PFSK-1 (cell line): ENCODE measurements around the gene FN1.

Experiments
- FOXP2 ChIP-seq: optimal IDR thresholded peaks from 2 replicates; pipeline ENCODE3; 2011; ENCODE audit warnings: borderline replicate concordance, control low read depth, inconsistent platforms; ENCODE audit not compliant: insufficient read depth; ENCODE audit errors: extremely low read length, extremely low read depth
- POLR2AphosphoS5 ChIP-seq: IDR thresholded peaks from 2 replicates; pipeline ENCODE4 v1.6.1; 2012; ENCODE audit warnings: low read depth, mild to moderate bottlenecking, control low read depth, low read length, moderate library complexity
- SIN3A ChIP-seq: IDR thresholded peaks from 2 replicates; pipeline ENCODE4 v1.6.1; 2012; ENCODE audit warnings: mild to moderate bottlenecking, low read length, moderate library complexity, borderline replicate concordance; ENCODE audit not compliant: insufficient read depth
- TAF1 ChIP-seq: IDR thresholded peaks from 2 replicates; pipeline ENCODE4 v1.6.1; 2012; ENCODE audit warnings: low read length, control low read depth, borderline replicate concordance; ENCODE audit not compliant: insufficient read depth
- TF ChIP-seq, protein P1 (sequence below), 2 experiments: IDR thresholded peaks; 2 replicates each; pipeline versions ENCODE4 v1.6.1 to v1.8.0; 2011 to 2012; ENCODE audit warnings: low read depth in 2 of 2, low read length in 2 of 2, control low read depth in 1 of 2, inconsistent platforms in 1 of 2, mild to moderate bottlenecking in 1 of 2, moderate library complexity in 1 of 2; ENCODE audit not compliant: insufficient read depth in 1 of 2

The FN1 gene

DNA sequence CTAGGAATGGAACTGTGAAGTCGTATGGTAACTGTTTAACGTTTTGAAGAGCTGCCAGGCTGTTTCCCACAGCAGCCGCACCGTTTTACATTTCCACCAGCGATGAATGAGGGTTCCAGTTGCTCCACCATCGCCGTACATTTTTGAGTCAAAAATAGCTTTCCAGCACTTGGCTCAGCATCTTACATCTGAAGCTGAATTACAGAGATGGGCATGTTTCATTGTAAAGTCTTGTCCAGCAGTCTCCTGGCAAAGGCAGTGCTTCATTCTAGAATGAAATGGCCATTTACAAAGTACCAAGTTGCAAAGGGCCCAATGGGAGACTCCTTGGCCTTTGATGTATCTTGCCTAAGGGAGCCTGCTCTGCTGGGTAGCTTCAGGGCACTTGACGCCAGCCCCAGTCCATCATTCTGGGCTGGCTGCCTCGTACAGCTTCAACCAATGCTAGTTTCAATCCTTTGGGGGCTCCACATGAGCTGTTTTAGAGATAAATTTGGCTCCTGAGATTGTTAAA is 78.9 kb downstream of the FN1 start:
- TF ChIP-seq POLR2AphosphoS5, result no peak
- TF ChIP-seq SIN3A, result no peak
- TF ChIP-seq, protein P1, sequence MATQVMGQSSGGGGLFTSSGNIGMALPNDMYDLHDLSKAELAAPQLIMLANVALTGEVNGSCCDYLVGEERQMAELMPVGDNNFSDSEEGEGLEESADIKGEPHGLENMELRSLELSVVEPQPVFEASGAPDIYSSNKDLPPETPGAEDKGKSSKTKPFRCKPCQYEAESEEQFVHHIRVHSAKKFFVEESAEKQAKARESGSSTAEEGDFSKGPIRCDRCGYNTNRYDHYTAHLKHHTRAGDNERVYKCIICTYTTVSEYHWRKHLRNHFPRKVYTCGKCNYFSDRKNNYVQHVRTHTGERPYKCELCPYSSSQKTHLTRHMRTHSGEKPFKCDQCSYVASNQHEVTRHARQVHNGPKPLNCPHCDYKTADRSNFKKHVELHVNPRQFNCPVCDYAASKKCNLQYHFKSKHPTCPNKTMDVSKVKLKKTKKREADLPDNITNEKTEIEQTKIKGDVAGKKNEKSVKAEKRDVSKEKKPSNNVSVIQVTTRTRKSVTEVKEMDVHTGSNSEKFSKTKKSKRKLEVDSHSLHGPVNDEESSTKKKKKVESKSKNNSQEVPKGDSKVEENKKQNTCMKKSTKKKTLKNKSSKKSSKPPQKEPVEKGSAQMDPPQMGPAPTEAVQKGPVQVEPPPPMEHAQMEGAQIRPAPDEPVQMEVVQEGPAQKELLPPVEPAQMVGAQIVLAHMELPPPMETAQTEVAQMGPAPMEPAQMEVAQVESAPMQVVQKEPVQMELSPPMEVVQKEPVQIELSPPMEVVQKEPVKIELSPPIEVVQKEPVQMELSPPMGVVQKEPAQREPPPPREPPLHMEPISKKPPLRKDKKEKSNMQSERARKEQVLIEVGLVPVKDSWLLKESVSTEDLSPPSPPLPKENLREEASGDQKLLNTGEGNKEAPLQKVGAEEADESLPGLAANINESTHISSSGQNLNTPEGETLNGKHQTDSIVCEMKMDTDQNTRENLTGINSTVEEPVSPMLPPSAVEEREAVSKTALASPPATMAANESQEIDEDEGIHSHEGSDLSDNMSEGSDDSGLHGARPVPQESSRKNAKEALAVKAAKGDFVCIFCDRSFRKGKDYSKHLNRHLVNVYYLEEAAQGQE (IDR thresholded peaks at IDR 0.05; ENCODE audit: insufficient read depth in 1 of 2, low read depth in 2 of 2, low read length in 2 of 2), result no peak
- TF ChIP-seq TAF1, result no peak
- TF ChIP-seq FOXP2, result no peak

DNA sequence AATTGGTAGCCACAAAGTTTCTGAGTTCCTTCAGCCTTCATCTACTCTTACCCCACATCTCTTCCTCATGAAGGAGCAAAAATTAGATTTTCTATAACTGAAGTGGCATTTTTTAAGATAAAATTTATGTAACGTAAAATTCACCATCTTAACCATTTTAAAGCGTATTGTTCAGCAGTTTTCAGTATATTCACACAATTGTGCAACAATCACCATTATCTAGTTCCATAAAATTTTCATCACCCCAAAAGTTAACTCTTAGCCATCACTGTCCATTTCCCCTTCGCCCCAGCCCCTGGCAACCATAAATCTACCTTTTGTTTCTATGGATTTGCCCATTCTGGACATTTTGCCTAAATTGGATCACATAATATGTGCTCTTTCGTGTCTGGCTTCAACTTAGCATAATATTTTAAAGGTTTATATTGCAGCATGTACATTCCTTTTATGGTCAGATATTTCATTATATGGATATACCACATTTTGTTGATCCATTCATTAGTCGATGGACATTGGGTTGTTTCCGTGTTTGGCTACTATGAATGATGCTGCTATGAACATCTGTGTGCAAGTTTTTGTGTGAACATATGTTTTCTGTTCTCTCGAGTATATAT is 79.4 kb downstream of the FN1 start:
- TF ChIP-seq POLR2AphosphoS5, result no peak
- TF ChIP-seq, protein P1 (IDR thresholded peaks at IDR 0.05; ENCODE audit: insufficient read depth in 1 of 2, low read depth in 2 of 2, low read length in 2 of 2), result no peak
- TF ChIP-seq FOXP2, result no peak
- TF ChIP-seq TAF1, result no peak
- no peak for TF ChIP-seq SIN3A

DNA sequence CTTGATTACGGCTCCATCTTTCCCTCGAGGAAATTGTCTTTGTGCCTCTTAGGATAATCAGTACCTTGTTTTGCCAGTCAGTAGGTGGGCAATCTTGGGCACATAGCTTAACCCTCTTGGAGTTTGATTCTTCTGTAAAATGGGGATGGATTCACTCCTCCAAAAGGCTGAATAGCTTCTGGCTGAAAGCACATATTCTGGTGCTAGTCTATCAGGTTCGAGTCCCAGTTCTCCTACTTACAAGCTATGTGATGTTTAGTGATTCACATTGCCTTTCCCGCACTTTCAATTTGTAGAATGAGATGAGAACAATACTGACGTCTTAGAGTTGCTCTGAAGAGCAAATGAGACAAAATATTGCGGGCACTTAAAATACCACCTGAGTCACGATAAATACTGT is 80.1 kb downstream of the FN1 start:
- TF ChIP-seq SIN3A (no peak), TAF1 (no peak), POLR2AphosphoS5 (no peak), FOXP2 (no peak)

DNA sequence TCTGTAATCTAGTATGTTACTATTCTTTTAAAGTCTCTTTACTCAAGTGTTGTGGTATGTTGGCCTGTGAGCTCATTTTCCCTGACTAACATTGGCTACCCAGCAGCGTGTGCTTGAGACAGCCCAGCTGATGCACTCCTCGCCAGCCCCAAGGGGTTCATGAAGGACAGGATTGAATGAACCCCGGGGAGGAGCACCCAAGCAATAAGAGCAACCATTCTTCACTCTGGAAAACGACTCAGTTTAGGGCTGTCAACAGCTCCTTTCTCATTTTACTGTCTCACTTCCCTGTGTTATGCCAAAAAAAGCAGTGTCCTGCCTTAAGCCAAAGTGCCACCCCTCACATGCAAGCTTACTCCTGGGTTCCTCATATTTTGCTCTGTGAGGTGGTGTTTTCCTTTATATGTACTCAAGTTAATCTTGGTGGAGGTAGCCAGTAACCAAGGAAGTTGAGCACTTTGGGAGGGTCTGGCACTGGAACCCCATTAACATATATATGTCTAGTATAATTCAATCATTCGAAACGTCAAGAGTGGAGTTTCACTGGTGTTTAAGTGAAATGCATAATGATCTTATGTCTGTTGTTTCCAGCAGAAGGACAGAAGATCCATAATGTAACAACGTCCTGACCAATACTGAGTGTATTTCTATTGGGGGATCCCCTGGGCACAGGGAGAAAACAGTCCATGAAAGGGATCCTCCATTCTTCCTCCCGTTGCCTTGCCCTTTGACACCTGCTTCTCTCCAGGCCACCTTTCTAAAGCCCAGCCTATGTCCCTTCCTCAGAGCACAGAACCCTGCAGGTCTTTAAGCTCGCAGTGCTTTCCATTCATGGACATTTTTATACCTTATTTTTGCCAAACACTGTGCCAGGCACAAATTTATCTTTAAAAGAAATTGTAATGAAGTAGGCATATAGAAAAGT is 80.8 kb downstream of the FN1 start:
- TF ChIP-seq TAF1 (no peak), SIN3A (no peak), FOXP2 (no peak), POLR2AphosphoS5 (no peak)
- TF ChIP-seq, protein P1 (IDR thresholded peaks at IDR 0.05; ENCODE audit: insufficient read depth in 1 of 2, low read depth in 2 of 2, low read length in 2 of 2), result no peak

DNA sequence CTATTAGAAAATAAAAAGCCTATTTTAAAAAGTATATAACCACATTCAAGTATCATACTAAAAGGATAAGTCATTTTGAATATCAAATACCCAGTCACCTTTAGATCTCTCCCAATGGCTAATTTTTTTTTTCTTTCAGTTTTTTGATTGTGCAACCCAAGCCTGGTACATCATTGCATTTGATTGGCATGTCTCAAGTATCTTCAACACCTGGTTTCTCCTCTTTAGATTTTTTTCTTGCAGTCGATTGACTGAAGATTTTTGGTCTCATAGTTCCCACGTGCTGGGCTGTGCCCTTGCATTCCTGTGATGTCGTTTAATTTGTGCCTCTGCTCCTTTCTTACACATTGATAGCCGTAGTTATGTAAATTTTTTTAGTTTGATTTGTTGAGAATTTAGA is 83.3 kb downstream of the FN1 start:
- TF ChIP-seq POLR2AphosphoS5, result no peak
- TF ChIP-seq TAF1, result no peak
- no peak for TF ChIP-seq SIN3A
- TF ChIP-seq, protein P1 (IDR thresholded peaks at IDR 0.05; ENCODE audit: insufficient read depth in 1 of 2, low read depth in 2 of 2, low read length in 2 of 2), result no peak
- TF ChIP-seq FOXP2, result no peak
